Aorta (tissue), 5 donors: ENCODE results near the gene MGLL. TPM values are rescaled to one million over a fixed set of nuclear protein-coding genes. Genes with fewer than 3 reads are reported as not detected.

Source experiments
- ATAC-seq: fragments of 200-7000 bp; cut with Tn5 transposase; one replicate; pipeline ENCODE4 v1.9.1; 2022; ENCODE audit warnings: moderate library complexity; ENCODE audit not compliant: low FRiP score
- DNase-seq, 2 donors: peaks; one replicate each; pipeline ENCODE4 v3.0.0-alpha.2; 2020
- H3K27ac ChIP-seq, 2 donors: one replicate each; pipeline ENCODE4 v1.5.1; 2013; ENCODE audit warnings: low read length in 2 of 2, mild to moderate bottlenecking in 2 of 2, moderate library complexity in 2 of 2, control low read depth in 1 of 2, inconsistent platforms in 1 of 2, low read depth in 1 of 2
- H3K27me3 ChIP-seq, 2 donors: one replicate each; pipeline ENCODE4 v1.6.1; 2013; ENCODE audit warnings: control low read depth in 1 of 2, low read length in 1 of 2, mild to moderate bottlenecking in 1 of 2, moderate library complexity in 1 of 2; ENCODE audit not compliant: insufficient read depth in 2 of 2, control insufficient read depth in 1 of 2
- H3K36me3 ChIP-seq, 2 donors: one replicate each; pipeline ENCODE4 v1.6.1; 2013; ENCODE audit warnings: control low read depth in 1 of 2, low read length in 1 of 2, mild to moderate bottlenecking in 1 of 2; ENCODE audit not compliant: insufficient read depth in 2 of 2, control insufficient read depth in 1 of 2
- H3K4me1 ChIP-seq, 2 donors: one replicate each; pipeline ENCODE4 v1.6.1; 2013; ENCODE audit warnings: low read length in 2 of 2, control low read depth in 1 of 2, mild to moderate bottlenecking in 1 of 2, moderate library complexity in 1 of 2; ENCODE audit not compliant: insufficient read depth in 2 of 2, control insufficient read depth in 1 of 2
- H3K4me3 ChIP-seq, 2 donors: one replicate each; pipeline ENCODE4 v1.5.1; 2013; ENCODE audit warnings: low read length in 2 of 2, control low read depth in 1 of 2, mild to moderate bottlenecking in 1 of 2
- H3K9me3 ChIP-seq: one replicate; pipeline ENCODE4 v1.6.1; 2013; ENCODE audit warnings: mild to moderate bottlenecking, low read length; ENCODE audit not compliant: control insufficient read depth
- WGBS, 2 donors: extraction: QIAGEN DNeasy Blood & Tissue Kit; methylation state at CpG; one replicate each; pipeline ENCODE4 v1.1.7; 2013; 5-methylcytosine and 5-hydroxymethylcytosine counted together
- intact Hi-C, 2 donors: fragments of 100-400 bp; cut with DNase I; formaldehyde crosslinking; loops; one replicate each; pipeline versions ENCODE4 v1.14.2 to v1.15.0; 2022
- polyA plus RNA-seq, 2 donors: library from polyadenylated mRNA; stranded (reverse); fragments of 200-250 nt; gene quantifications; one replicate each; pipeline ENCODE4 v1.2.3, GENCODE V29; 2013
- total RNA-seq, 2 donors: library from RNA; stranded (reverse); fragmentation: NEBNext Ultra II Directional; extraction: Animal tissue kit (Norgen Biotek cat#: 25700); gene quantifications; one replicate each; pipeline ENCODE4 v1.2.1, GENCODE V29; 2021
- donor health status: healthy with polysubstance abuse.
- donor health status: Bipolar disorder and iron deficiency.
- donor health status: DM: no; HTN: no; CAD: no.
- donor health status: DM: no; HTN: no; CAD: no.
- donor health status: DM: yes; HTN: yes; CAD: no.

MGLL gene
- total and polyA plus RNA-seq, 4 donors = 18.3 to 85.3 (median 50.7) TPM

DNA sequence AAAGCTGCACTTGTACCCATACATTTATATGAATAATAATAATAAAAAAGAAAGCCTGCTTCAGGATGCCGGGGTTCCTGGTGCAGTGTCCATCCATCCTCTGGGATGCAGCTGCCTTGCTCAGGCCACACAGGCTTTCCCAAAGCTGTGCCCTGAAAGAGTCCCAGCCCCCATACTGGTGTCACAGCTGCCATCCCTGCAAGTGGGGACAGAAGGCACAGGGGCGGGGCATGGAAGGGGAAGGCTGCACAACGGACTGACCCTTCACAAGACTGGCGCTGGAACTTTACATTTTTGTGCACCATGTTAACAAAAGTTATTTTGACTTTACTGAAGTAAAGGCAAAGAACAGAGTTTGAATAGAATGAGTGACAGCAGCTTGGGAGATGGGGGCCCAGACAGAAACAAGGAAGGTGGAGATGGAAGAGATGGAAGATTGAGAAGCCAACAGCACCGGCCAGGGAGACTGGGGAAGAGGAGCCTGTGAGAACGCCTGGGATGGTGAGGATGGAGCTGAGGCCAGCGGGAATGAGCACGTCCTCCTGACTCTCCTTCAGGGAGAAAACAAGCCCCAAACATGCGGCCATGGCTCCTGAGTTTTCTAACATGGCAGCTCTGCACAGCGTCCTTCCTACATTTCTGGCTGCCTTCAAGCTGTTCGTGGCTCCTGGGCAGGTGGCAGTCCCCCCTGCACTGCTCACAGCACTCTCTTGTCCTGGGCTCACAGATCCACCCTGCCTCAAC, 76.5 kb downstream of the MGLL start:
- Histone ChIP-seq H3K9me3 (no peaks in the 10 kb centered on the region), H3K27me3 (no peaks in the 10 kb centered on the region), H3K4me1 (peaks cover 0 to 11% of the 10 kb centered on the region in 2 donors), H3K4me3 (no peak overlapping the region), H3K27ac (no peak overlapping the region), H3K36me3 (no peaks in the 10 kb centered on the region)
- intact Hi-C loops = no loop called here
- 89 to 92% methylated on average over 10 to 11 of the region's 11 CpGs for WGBS, 2 donors
- no peak for ATAC-seq
- no peak for DNase-seq

DNA sequence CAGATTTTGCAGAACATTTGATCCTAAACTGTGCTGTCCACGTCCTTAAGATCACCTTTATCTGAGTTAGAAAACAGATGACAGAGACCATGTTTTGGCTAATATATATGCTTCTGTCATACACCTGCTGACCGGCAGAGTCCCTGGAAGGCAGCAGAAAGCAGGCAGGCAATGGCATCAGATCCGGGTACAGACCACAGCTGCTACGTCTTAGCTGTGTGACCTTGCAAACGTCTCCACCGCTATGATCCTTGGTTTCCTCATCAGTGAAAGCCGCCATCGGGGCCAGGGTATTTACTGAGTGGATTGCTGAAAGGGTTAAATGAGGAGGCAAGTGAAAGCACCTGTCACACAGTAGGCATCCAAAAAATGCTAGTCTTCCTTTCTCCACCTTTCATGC, 77.4 kb downstream of the MGLL start:
- no peak overlapping the region for H3K27ac ChIP-seq

DNA sequence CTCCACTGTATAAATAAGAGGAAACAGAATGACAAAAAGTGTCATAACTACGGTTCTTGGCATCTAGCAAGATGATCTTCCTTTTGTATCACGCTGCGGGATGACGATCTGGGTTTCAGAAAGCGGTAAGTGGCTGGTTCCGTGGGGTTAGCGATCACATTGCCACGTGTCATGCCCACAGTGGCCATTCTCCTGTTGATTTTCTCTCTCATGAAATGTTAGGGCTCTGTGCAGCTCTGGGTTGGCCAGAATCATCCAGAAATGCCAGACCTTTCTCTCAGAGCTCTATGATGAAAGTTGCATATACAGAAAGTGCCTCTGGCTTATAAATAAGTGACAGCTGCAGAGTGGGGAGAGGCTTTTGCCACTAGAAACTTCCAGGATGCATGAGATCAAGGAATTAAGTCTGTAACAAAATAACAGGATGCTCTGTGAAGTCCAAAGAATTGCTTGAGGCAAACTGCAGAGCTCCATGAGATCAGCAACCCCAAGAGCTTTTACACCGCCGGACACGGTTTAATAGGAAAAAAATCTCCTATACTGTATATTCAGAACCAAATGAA, 78.0 kb downstream of the MGLL start:
- Histone ChIP-seq H3K9me3 (no peaks in the 10 kb centered on the region), H3K27ac (no peak overlapping the region), H3K36me3 (no peaks in the 10 kb centered on the region), H3K4me1 (peaks cover 0 to 11% of the 10 kb centered on the region in 2 donors), H3K4me3 (no peak overlapping the region), H3K27me3 (no peaks in the 10 kb centered on the region)
- WGBS, 2 donors = 76 to 80% methylated on average over 11 of the region's 11 CpGs
- intact Hi-C loops = loop anchor here in 1 of 2 donors (5.0 kb wide), 1 partner anchor 42 kb away; no protein-coding TSS in a partner anchor
- ATAC-seq (no peak), DNase-seq (no peak)

More for the DNA sequence above, 77.4 kb downstream of the MGLL start:
- no peak overlapping the region for H3K4me3 ChIP-seq
- no peaks in the 10 kb centered on the region for H3K9me3 ChIP-seq
- DNase-seq (no peak), ATAC-seq (no peak)
- WGBS, 2 donors = 78 to 85% methylated on average over 8 of the region's 8 CpGs
- H3K36me3 ChIP-seq = no peaks in the 10 kb centered on the region
- no peaks in the 10 kb centered on the region for H3K27me3 ChIP-seq
- peaks cover 0 to 11% of the 10 kb centered on the region in 2 donors for H3K4me1 ChIP-seq
- intact Hi-C loops = loop anchor here in 1 of 2 donors (5.0 kb wide), 1 partner anchor 43 kb away; no protein-coding TSS in a partner anchor

DNA sequence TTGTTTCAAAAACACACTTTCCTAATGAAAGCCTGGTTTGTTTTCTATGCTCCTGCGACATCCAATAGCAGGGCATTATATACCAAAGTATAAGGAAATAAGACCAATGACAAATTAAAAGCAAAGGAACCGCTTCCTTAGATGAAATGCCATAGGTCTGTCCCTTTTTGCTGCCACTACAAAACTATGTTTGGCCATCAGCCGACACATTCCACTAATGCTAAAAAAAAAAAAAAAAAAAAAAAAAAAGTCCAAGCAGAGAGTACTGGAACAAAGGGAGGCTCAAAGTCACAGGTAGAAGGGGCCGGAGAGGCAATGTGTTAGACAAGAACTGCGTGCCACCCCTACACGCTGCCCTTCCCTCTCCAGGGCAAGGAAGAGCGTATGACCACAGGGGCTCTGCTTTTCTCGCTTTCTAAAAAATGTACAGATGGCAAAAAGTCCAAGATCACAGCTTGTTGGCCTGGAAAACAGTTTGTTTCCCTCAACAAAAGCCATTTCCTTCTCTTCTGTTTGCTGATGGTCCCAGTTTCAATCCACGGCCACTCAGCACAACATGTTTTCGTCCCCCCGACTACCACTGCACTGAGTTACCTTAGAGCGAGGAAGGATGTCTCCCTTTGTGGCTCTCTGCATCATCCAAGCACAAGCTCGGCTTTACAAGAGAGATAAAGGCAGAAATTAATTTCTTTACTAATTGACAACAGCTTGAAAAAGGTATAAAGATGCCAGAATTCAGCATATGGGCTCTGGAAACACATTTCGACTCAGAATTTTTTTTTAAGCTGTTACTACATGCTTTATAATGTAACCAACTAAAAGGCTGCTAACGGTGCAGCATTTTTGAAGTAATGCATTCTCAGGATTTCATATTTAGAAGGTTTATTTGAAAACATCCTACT, 78.7 kb downstream of the MGLL start:
- H3K27me3 ChIP-seq = no peaks in the 10 kb centered on the region
- H3K36me3 ChIP-seq = no peaks in the 10 kb centered on the region
- peak overlapping the region in 1 of 2 donors; percentile 38 for H3K27ac ChIP-seq
- H3K4me3 ChIP-seq = no peak overlapping the region
- intact Hi-C loops = loop anchor here in 1 of 2 donors (5.0 kb wide), 1 partner anchor 41 kb away; no protein-coding TSS in a partner anchor
- DNase-seq (no peak), ATAC-seq (no peak)
- whole genome bisulfite sequencing, 2 donors = 75% methylated on average over 15 of the region's 15 CpGs
- H3K4me1 ChIP-seq = peaks cover 0 to 5% of the 10 kb centered on the region in 2 donors
- no peaks in the 10 kb centered on the region for H3K9me3 ChIP-seq

DNA sequence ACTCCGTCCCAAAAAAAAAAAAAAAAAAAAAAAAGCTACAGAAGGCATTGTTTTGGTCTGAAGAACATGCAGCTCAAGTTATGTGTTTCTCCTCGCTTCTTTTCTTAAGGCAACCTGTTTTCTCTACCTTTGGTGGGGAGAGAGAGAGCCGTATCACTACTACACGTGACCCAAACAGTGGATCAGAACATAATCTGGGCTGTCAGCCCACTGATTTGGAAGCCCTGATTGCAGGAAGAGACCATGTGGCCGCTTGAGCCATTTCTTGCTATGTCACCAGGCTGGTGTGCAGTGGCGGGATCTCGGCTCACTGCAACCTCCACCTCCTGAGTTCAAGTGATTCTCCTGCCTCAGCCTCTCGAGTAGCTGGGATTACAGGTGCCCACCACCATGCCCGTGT, 79.7 kb downstream of the MGLL start:
- Histone ChIP-seq H3K4me1 (peaks cover 0 to 2% of the 10 kb centered on the region in 2 donors), H3K27me3 (no peaks in the 10 kb centered on the region), H3K27ac (no peak overlapping the region), H3K36me3 (no peaks in the 10 kb centered on the region), H3K9me3 (no peaks in the 10 kb centered on the region), H3K4me3 (no peak overlapping the region)
- intact Hi-C loops = loop anchor here in 1 of 2 donors (5.0 kb wide), 1 partner anchor 40 kb away; no protein-coding TSS in a partner anchor
- no peak for ATAC-seq
- no peak for DNase-seq
- WGBS, 2 donors = 87 to 89% methylated on average over 9 of the region's 9 CpGs

DNA sequence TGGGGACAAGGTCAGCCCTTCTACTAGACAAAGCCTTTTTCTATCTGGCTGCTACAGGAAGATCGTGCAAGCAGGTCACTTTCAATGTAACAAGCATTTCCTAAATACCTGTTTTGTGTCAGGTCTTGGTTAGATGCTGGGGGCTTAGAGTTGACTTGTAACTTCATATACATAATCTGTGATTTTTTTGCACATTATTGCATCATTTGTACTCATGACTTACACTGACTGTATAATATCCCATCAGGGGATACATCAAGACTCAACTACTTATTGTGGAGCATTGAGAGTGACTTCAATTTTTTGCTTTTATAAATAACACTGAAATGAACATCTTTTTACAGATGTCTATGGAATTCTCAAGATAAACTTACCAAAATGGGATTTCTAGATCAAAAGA, 80.6 kb downstream of the MGLL start:
- Histone ChIP-seq H3K4me1 (no peaks in the 10 kb centered on the region), H3K36me3 (no peaks in the 10 kb centered on the region), H3K27me3 (no peaks in the 10 kb centered on the region), H3K27ac (no peak overlapping the region), H3K4me3 (no peak overlapping the region), H3K9me3 (no peaks in the 10 kb centered on the region)
- ATAC-seq (no peak), DNase-seq (no peak)
- intact Hi-C loops = loop anchor here in 1 of 2 donors (5.0 kb wide), 1 partner anchor 39 kb away; no protein-coding TSS in a partner anchor
- 95 to 99% methylated on average over 1 of the region's 1 CpG for WGBS, 2 donors

DNA sequence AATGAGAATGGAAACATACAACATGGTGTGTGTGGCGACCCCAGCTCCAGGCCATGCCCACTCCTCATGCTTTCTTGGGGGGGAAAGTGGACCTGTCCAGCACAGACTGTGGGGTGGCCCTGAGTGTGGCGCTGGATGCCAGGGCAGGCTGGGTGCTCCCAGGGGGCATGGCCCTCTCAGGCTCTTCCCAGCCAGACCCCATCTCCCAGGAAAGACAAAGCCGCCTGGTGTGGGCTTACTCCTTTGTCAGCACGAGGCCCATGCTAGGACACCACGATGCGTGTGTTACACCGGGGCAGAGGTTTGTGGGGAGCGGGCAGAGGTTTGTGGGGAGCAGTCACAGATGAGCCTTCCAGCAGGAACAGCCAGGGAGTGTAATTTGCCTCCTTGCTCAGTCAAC, 81.1 kb downstream of the MGLL start:
- ATAC-seq (no peak), DNase-seq (no peak)
- Histone ChIP-seq H3K4me1 (no peaks in the 10 kb centered on the region), H3K27me3 (no peaks in the 10 kb centered on the region), H3K27ac (no peak overlapping the region), H3K9me3 (no peaks in the 10 kb centered on the region), H3K36me3 (no peaks in the 10 kb centered on the region), H3K4me3 (no peak overlapping the region)
- intact Hi-C loops = loop anchor here in 1 of 2 donors (5.0 kb wide), 1 partner anchor 39 kb away; no protein-coding TSS in a partner anchor
- 96 to 97% methylated on average over 8 of the region's 8 CpGs for WGBS, 2 donors

DNA sequence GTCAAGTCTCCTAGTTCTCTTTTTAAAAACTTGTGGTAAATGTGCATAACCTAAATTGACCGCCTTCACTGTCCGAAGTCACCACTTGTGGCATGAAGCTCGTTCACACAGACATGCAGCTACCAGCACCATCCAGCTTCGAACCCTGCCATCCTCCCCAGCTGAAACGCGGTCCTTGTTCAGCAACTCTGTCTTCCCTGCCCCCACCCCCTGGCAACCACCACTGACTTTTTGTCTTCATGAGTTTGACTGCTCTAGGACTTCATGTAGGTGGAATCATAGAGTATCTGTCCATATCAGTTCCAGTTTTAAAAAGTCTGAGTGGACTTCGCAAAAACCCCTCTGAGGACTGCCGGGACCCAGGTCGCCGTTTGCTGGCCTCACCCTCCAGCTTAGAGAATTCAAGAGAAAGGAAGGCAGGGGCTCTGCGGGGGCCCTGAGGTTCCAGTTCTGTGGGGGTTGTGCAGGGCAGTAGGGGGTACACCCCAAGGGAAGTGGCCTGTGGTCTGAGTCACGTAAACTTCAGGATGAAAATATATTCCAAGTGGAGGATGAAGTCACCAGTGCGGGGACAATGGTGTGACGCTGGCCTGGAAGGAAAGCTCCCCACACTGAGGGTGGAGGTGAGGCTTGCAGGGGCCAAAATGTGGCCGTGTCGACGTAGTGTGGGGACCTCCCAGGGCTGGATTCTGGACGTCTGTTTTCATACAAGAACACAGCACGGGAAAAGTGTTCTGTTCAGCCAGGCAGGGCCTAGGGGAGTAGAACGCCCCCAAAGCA, 82.0 kb downstream of the MGLL start:
- intact Hi-C loops = loop anchor here in 1 of 2 donors (5.0 kb wide), 1 partner anchor 38 kb away; no protein-coding TSS in a partner anchor
- no peaks in the 10 kb centered on the region for H3K4me1 ChIP-seq
- no peaks in the 10 kb centered on the region for H3K36me3 ChIP-seq
- no peak for ATAC-seq
- 90 to 93% methylated on average over 20 of the region's 20 CpGs for whole genome bisulfite sequencing, 2 donors
- H3K27me3 ChIP-seq = no peaks in the 10 kb centered on the region
- no peak overlapping the region for H3K4me3 ChIP-seq
- no peak overlapping the region for H3K27ac ChIP-seq
- H3K9me3 ChIP-seq = no peaks in the 10 kb centered on the region
- no peak for DNase-seq
